OCI-LY1 (cell line): Measurements from ENCODE around the gene FTO.

Experiments
- CTCF ChIP-seq: fragments of 200-600 bp; sonication (generic), shearing (Covaris generic); IDR thresholded peaks from 2 replicates; pipeline ENCODE4 v1.5.1; 2017; ENCODE audit warnings: mild to moderate bottlenecking, antibody characterized with exemption, low read length, moderate library complexity, mixed read lengths
- EZH2 ChIP-seq: fragments of 200-600 bp; sonication (generic), shearing (Covaris generic); IDR thresholded peaks from 2 replicates; pipeline ENCODE4 v1.8.0; 2017; ENCODE audit warnings: borderline replicate concordance, mixed run types, mild to moderate bottlenecking, antibody characterized with exemption, low read length, moderate library complexity, mixed read lengths

GRCh38 chr16:54177052-54177861, 473.3 kb downstream of the FTO start:
- TF ChIP-seq CTCF = no peak
- TF ChIP-seq EZH2 = no peak
